SK-N-SH treated with all-trans-retinoic acid at 6 μM for 48 hours (cell line): ENCODE results near the gene TMEM132C.

Experiments used
- ATAC-seq: fragments of 200-7000 bp; cut with Tn5 transposase; 3 replicates; pipeline ENCODE4 v1.9.1; 2020; ENCODE audit warnings: mild to moderate bottlenecking, moderate library complexity
- ARNTL ChIP-seq: fragments of 450-650 bp; formaldehyde crosslinking; IDR thresholded peaks from 2 replicates; pipeline ENCODE4 v1.5.0; 2020; ENCODE audit warnings: low read depth, mild to moderate bottlenecking, moderate library complexity, borderline replicate concordance
- BACH2 ChIP-seq: fragments of 250-450 bp; sonication (Bioruptor Pico); IDR thresholded peaks from 2 replicates; pipeline ENCODE4 v1.9.0; 2021; ENCODE audit warnings: mild to moderate bottlenecking, borderline replicate concordance
- ESRRG ChIP-seq: fragments of 250-450 bp; sonication (Bioruptor Pico); IDR thresholded peaks from 2 replicates; pipeline ENCODE4 v1.6.1; 2021; ENCODE audit warnings: mild to moderate bottlenecking
- GLIS3 ChIP-seq: fragments of 250-450 bp; sonication (Bioruptor Pico); IDR thresholded peaks from 2 replicates; pipeline ENCODE4 v1.5.0; 2020; ENCODE audit warnings: mild to moderate bottlenecking, moderate library complexity
- OSR1 ChIP-seq: fragments of 250-450 bp; sonication (Bioruptor Pico); IDR thresholded peaks from 2 replicates; pipeline ENCODE4 v1.8.0; 2022; ENCODE audit warnings: moderate library complexity, mild to moderate bottlenecking, inconsistent platforms
- PPARA ChIP-seq: fragments of 250-450 bp; sonication (Bioruptor Pico); IDR thresholded peaks from 2 replicates; pipeline ENCODE4 v1.5.0; 2020; ENCODE audit warnings: mild to moderate bottlenecking, borderline replicate concordance
- RARB ChIP-seq: fragments of 250-450 bp; sonication (Bioruptor Pico); IDR thresholded peaks from 2 replicates; pipeline ENCODE4 v1.8.0; 2021; ENCODE audit warnings: mild to moderate bottlenecking, moderate library complexity
- SNAI2 ChIP-seq: fragments of 250-450 bp; sonication (Bioruptor Pico); IDR thresholded peaks from 2 replicates; pipeline ENCODE4 v1.5.0; 2020; ENCODE audit warnings: mild to moderate bottlenecking, moderate library complexity
- TCF4 ChIP-seq: fragments of 250-450 bp; sonication (Bioruptor Pico); IDR thresholded peaks from 2 replicates; pipeline ENCODE4 v1.8.0; 2021; ENCODE audit warnings: mild to moderate bottlenecking, moderate library complexity, borderline replicate concordance
- TOX ChIP-seq: fragments of 250-450 bp; sonication (Bioruptor Pico); IDR thresholded peaks from 2 replicates; pipeline ENCODE4 v1.8.0; 2021; ENCODE audit warnings: mild to moderate bottlenecking, moderate library complexity, borderline replicate concordance
- ZFP3 ChIP-seq: fragments of 250-450 bp; sonication (Bioruptor Pico); IDR thresholded peaks from 2 replicates; pipeline ENCODE4 v1.5.0; 2020; ENCODE audit warnings: mild to moderate bottlenecking, moderate library complexity
- ZFP30 ChIP-seq: fragments of 450-650 bp; formaldehyde crosslinking; IDR thresholded peaks from 2 replicates; pipeline ENCODE4 v1.5.0; 2022; ENCODE audit warnings: mild to moderate bottlenecking, moderate library complexity
- ZNF565 ChIP-seq: fragments of 450-650 bp; formaldehyde crosslinking; conservative IDR thresholded peaks from 2 replicates; pipeline ENCODE4 v1.5.0; 2020; ENCODE audit warnings: low read depth, mild to moderate bottlenecking, moderate library complexity
- ZNF70 ChIP-seq: fragments of 450-650 bp; formaldehyde crosslinking; IDR thresholded peaks from 2 replicates; pipeline ENCODE4 v1.5.0; 2020; ENCODE audit warnings: mild to moderate bottlenecking, moderate library complexity
- ZNF8 ChIP-seq: fragments of 450-650 bp; formaldehyde crosslinking; IDR thresholded peaks from 2 replicates; pipeline ENCODE4 v1.5.0; 2020; ENCODE audit warnings: mild to moderate bottlenecking, moderate library complexity
- TF ChIP-seq, protein P1 (sequence below): fragments of 250-450 bp; sonication (Bioruptor Pico); IDR thresholded peaks from 2 replicates; pipeline ENCODE4 v1.5.1; 2021; ENCODE audit warnings: mild to moderate bottlenecking, moderate library complexity
- TF ChIP-seq, protein P2 (sequence below): fragments of 250-450 bp; sonication (Bioruptor Pico); IDR thresholded peaks from 2 replicates; pipeline ENCODE4 v1.8.0; 2021; ENCODE audit warnings: low read depth, mild to moderate bottlenecking, moderate library complexity, borderline replicate concordance
- TF ChIP-seq, protein P3 (sequence below): fragments of 250-450 bp; sonication (Bioruptor Pico); IDR thresholded peaks from 2 replicates; pipeline ENCODE4 v1.5.1; 2020; ENCODE audit warnings: low read depth, mild to moderate bottlenecking, moderate library complexity

Gene TMEM132C

DNA sequence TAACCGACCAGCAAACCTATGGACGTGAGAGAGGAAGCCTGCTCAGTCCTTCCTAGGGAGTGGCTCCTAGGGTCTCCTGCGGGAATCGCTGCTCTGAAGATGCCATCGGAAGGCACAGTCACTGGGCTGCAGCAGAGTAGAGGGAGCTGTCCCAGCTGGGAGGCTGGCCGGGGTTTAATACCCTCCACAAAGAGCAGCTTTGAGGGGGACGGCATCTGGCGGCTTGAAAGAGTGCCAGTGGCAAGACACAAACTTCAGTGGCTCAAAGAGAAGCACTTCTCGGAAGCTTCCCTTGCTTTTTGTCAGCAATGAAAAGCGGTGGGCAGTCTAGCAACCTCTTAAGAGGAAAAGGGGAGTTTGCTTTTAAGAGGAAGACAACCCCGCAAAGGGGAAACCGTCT, 114.6 kb downstream of the TMEM132C start:
- no peak for ATAC-seq

DNA sequence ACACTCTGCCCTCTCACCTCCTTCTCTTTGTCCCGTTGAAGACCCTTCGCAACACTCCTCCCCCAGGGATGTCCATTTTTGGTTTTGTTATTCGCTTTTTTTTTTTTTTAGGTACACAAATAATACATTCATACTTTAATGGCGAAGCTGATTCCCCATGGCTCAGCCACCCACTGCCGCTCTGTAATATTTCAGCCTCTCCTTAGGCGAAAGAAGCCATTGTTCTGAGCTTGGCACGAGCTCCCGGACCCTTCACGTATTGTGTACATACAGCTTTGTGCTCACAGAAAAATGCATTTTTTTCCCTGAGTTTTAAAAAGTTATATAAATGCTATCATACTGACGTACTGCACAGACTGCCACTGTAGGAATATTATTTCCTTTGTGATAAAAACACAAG, 115.0 kb downstream of the TMEM132C start:
- TF ChIP-seq OSR1 (CRISPR knock-in tag) (no peak), BACH2 (CRISPR knock-in tag) (no peak), GLIS3 (CRISPR knock-in tag) (no peak)
- TF ChIP-seq, protein P1, sequence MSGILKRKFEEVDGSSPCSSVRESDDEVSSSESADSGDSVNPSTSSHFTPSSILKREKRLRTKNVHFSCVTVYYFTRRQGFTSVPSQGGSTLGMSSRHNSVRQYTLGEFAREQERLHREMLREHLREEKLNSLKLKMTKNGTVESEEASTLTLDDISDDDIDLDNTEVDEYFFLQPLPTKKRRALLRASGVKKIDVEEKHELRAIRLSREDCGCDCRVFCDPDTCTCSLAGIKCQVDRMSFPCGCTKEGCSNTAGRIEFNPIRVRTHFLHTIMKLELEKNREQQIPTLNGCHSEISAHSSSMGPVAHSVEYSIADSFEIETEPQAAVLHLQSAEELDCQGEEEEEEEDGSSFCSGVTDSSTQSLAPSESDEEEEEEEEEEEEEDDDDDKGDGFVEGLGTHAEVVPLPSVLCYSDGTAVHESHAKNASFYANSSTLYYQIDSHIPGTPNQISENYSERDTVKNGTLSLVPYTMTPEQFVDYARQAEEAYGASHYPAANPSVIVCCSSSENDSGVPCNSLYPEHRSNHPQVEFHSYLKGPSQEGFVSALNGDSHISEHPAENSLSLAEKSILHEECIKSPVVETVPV (CRISPR knock-in tag): no peak
- ATAC-seq: no peak

More for the DNA sequence above, 114.6 kb downstream of the TMEM132C start:
- no peak for TF ChIP-seq ZFP3
- no peak for TF ChIP-seq RARB
- TF ChIP-seq, protein P2, sequence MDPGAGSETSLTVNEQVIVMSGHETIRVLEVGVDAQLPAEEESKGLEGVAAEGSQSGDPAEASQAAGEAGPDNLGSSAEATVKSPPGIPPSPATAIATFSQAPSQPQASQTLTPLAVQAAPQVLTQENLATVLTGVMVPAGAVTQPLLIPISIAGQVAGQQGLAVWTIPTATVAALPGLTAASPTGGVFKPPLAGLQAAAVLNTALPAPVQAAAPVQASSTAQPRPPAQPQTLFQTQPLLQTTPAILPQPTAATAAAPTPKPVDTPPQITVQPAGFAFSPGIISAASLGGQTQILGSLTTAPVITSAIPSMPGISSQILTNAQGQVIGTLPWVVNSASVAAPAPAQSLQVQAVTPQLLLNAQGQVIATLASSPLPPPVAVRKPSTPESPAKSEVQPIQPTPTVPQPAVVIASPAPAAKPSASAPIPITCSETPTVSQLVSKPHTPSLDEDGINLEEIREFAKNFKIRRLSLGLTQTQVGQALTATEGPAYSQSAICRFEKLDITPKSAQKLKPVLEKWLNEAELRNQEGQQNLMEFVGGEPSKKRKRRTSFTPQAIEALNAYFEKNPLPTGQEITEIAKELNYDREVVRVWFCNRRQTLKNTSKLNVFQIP (CRISPR knock-in tag): no peak
- TF ChIP-seq, all 23 proteins: peak for 0

DNA sequence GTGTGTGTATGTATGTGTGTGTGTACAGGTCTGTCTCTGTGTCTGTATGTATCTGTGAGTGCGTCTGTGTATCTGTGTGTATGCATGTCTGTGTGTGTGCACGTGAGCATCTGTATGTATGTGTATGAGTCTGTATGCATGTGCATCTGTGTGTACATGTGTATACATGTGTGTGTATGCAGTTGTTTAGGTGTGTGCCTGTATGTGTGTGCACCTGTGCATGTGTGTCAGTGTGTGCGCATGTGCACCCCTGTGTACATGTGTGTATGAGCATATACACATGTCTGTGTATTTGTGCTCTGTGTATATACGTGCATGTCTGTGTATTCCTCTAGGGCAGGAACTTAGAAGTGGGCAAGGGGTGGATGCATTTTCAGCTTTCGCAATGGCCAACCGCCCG, 116.0 kb downstream of the TMEM132C start:
- TF ChIP-seq BACH2 (CRISPR knock-in tag) (no peak), ARNTL (CRISPR knock-in tag) (no peak), ZNF565 (CRISPR knock-in tag) (no peak), ZNF8 (CRISPR knock-in tag) (no peak), ZFP30 (CRISPR knock-in tag) (no peak), GLIS3 (CRISPR knock-in tag) (no peak), RARB (no peak), TOX (CRISPR knock-in tag) (no peak), ZNF70 (CRISPR knock-in tag) (no peak), SNAI2 (CRISPR knock-in tag) (no peak), TCF4 (CRISPR knock-in tag) (no peak), PPARA (CRISPR knock-in tag) (no peak), ZFP3 (no peak)
- TF ChIP-seq, protein P1 (CRISPR knock-in tag): no peak
- TF ChIP-seq, protein P3, sequence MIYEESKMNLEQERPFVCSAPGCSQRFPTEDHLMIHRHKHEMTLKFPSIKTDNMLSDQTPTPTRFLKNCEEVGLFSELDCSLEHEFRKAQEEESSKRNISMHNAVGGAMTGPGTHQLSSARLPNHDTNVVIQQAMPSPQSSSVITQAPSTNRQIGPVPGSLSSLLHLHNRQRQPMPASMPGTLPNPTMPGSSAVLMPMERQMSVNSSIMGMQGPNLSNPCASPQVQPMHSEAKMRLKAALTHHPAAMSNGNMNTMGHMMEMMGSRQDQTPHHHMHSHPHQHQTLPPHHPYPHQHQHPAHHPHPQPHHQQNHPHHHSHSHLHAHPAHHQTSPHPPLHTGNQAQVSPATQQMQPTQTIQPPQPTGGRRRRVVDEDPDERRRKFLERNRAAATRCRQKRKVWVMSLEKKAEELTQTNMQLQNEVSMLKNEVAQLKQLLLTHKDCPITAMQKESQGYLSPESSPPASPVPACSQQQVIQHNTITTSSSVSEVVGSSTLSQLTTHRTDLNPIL (CRISPR knock-in tag): no peak
- TF ChIP-seq, protein P2 (CRISPR knock-in tag): no peak
- no peak for ATAC-seq

DNA sequence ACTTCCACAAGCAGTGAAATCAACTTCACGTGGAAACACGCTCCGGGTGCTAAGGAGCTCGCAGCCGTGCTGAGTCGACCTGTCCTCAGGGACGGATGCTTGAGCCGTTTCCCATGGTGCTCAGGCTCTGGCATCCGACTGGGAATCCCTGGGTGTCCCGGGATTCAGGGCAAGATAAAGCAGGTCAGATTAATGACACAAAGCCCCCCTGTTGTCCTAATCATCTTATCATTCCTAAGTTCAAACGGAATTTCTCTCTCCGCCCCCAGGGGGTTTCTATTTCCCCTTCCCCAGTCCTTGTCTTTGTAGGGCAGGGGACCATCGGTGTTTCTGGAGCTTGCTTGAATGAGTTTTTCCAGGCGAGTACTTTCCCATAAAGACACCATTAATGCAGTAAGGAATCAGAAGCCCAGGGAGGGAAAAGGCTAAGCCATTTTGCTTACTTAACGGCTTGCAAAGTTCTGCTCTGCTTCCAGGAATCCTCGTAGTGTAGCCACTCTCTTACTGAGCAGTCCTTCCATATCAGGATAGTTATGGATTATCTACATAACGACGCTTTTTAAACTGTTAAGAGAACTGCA, 116.5 kb downstream of the TMEM132C start:
- ATAC-seq: no peak
- no peak for TF ChIP-seq ZNF8 (CRISPR knock-in tag)
- TF ChIP-seq ESRRG: no peak
- TF ChIP-seq, protein P3 (CRISPR knock-in tag): no peak
- no peak for TF ChIP-seq SNAI2 (CRISPR knock-in tag)
- TF ChIP-seq ZNF565 (CRISPR knock-in tag): no peak
